Progenitor cell of endocrine pancreas (in vitro differentiated cells): ENCODE results near the gene DCC. TPM values are rescaled to one million over a fixed set of nuclear protein-coding genes. Genes with fewer than 3 reads are reported as not detected.

Experiments
- DNase-seq: peaks from one replicate; pipeline ENCODE4 v3.0.0; 2021; ENCODE audit warnings: low spot score; ENCODE audit not compliant: unreplicated experiment
- H3K27ac Mint-ChIP-seq: 2 replicates; pipeline ENCODE4 v1.8.0; 2021; ENCODE audit warnings: mild to moderate bottlenecking, moderate library complexity, mixed read lengths
- H3K27me3 Mint-ChIP-seq: 2 replicates; pipeline ENCODE4 v1.8.0; 2021; ENCODE audit warnings: mixed read lengths
- H3K36me3 Mint-ChIP-seq: 2 replicates; pipeline ENCODE4 v1.8.0; 2022; ENCODE audit warnings: mixed read lengths; ENCODE audit not compliant: insufficient read depth
- H3K4me1 Mint-ChIP-seq: 2 replicates; pipeline ENCODE4 v1.8.0; 2021; ENCODE audit warnings: low read depth, mixed read lengths
- H3K4me3 Mint-ChIP-seq: 2 replicates; pipeline ENCODE4 v1.8.0; 2021; ENCODE audit warnings: low read depth, mild to moderate bottlenecking, moderate library complexity, mixed read lengths
- H3K9me3 Mint-ChIP-seq: 2 replicates; pipeline ENCODE4 v1.8.0; 2021; ENCODE audit warnings: low read depth, mixed read lengths
- total RNA-seq: library from RNA; stranded (reverse); gene quantifications from 2 replicates; pipeline ENCODE4 v1.2.1, GENCODE V29; 2021
- TF ChIP-seq, protein P1 (sequence below): fragments of 200-600 bp; sonication (generic); IDR thresholded peaks from one replicate; pipeline ENCODE4 v1.5.0; 2021; ENCODE audit warnings: antibody characterized with exemption, mild to moderate bottlenecking; ENCODE audit not compliant: unreplicated experiment

Gene DCC
- total RNA-seq, 1 donor from 2014 or later: 8.4 TPM

- Mint-ChIP-seq H3K27ac (no peak overlapping the region), H3K4me1 (peaks cover 2% of the 10 kb centered on the region), H3K4me3 (no peak overlapping the region), H3K9me3 (no peaks in the 10 kb centered on the region), H3K36me3 (no peaks in the 10 kb centered on the region), H3K27me3 (no peaks in the 10 kb centered on the region)
- no peak for DNase-seq
- TF ChIP-seq, protein P1, sequence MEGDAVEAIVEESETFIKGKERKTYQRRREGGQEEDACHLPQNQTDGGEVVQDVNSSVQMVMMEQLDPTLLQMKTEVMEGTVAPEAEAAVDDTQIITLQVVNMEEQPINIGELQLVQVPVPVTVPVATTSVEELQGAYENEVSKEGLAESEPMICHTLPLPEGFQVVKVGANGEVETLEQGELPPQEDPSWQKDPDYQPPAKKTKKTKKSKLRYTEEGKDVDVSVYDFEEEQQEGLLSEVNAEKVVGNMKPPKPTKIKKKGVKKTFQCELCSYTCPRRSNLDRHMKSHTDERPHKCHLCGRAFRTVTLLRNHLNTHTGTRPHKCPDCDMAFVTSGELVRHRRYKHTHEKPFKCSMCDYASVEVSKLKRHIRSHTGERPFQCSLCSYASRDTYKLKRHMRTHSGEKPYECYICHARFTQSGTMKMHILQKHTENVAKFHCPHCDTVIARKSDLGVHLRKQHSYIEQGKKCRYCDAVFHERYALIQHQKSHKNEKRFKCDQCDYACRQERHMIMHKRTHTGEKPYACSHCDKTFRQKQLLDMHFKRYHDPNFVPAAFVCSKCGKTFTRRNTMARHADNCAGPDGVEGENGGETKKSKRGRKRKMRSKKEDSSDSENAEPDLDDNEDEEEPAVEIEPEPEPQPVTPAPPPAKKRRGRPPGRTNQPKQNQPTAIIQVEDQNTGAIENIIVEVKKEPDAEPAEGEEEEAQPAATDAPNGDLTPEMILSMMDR: no peak
Measured at GRCh38 chr18:53219853-53220252, 879.9 kb downstream of the DCC start.

DNA sequence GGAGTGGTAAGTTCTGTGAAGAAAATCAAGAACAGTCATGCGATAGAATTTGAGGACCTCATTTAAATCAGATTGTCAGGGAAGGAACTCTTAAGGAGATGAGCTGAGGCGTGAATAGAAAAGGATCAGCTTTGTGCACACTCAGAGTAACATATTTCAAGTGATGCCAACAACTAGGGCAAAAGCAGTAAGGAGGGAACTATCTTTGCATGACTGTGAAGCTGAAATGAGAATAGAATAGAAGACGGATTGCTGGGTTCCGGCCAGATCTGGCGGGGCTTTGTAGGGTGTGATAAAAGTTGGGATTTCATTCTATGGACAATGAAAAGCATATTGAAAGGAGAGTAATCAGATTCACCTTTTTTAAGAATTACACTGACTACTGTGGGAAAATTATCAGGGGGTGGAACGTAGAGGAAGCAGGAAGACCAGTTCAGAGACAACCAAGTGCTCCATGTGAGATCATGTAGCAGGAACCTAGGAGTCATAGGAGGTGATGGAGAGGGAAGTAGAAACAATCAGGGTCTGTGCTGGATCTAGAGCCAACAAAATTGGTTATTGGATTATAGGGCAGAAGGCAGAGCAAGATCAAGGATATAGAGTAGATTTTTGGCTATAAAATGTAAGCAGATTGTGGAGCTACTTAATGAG lies 884.3 kb downstream of the DCC start:
- Mint-ChIP-seq H3K27ac (no peak overlapping the region), H3K4me1 (peaks cover 2% of the 10 kb centered on the region), H3K27me3 (no peaks in the 10 kb centered on the region), H3K36me3 (no peaks in the 10 kb centered on the region), H3K4me3 (no peak overlapping the region), H3K9me3 (no peaks in the 10 kb centered on the region)
- TF ChIP-seq, protein P1: no peak
- no peak for DNase-seq

DNA sequence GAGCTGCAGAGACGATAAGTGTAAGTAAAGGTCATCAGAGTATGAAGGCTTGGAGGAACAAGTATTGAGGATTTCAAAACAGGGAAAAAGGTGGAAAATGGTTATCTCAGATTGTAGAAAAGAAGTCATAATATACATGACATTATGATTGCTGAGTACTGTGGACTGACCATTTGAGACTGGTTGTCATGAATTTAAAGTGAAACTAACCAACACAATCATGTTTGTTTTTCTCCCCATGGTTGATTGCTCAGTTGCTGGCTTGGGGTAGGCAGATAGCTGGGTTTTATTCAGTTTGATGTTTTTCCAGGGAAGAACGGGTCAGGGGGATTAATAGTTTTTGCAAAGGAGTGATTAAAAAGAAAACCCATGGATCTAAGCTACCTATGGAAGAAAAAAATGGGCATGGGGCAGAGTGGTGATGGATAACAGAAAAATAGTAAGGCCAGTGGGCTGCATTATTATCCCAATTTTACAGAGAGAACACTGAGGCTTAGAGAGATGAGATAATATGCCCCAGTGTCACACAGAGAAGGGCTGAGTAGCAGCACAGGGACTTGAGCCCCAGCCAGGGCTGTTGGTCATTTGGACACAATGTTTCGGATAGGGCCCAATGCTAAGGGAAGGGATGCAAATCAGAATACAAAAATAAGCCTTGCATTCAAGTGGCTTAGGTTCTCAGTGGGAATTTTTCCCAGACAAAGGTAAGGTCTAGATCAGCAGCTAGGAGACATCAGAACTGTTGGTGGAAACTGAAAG lies 885.7 kb downstream of the DCC start:
- H3K9me3 Mint-ChIP-seq: no peaks in the 10 kb centered on the region
- no peaks in the 10 kb centered on the region for H3K4me1 Mint-ChIP-seq
- no peak overlapping the region for H3K4me3 Mint-ChIP-seq
- no peaks in the 10 kb centered on the region for H3K27me3 Mint-ChIP-seq
- H3K27ac Mint-ChIP-seq: no peak overlapping the region
- TF ChIP-seq, protein P1: no peak
- H3K36me3 Mint-ChIP-seq: no peaks in the 10 kb centered on the region
- no peak for DNase-seq

GRCh38 chr18:53234610-53235009 lies 894.6 kb downstream of the DCC start:
- DNase-seq: no peak
- no peaks in the 10 kb centered on the region for H3K27me3 Mint-ChIP-seq
- H3K9me3 Mint-ChIP-seq: no peaks in the 10 kb centered on the region
- H3K36me3 Mint-ChIP-seq: no peaks in the 10 kb centered on the region
- no peak overlapping the region for H3K27ac Mint-ChIP-seq
- H3K4me3 Mint-ChIP-seq: no peak overlapping the region
- TF ChIP-seq, protein P1: no peak
- H3K4me1 Mint-ChIP-seq: no peaks in the 10 kb centered on the region

- no peak for DNase-seq
- H3K4me1 Mint-ChIP-seq: peaks cover 7% of the 10 kb centered on the region
- TF ChIP-seq, protein P1: no peak
- H3K27ac Mint-ChIP-seq: no peak overlapping the region
- no peak overlapping the region for H3K4me3 Mint-ChIP-seq
- H3K27me3 Mint-ChIP-seq: no peaks in the 10 kb centered on the region
- no peaks in the 10 kb centered on the region for H3K9me3 Mint-ChIP-seq
- no peaks in the 10 kb centered on the region for H3K36me3 Mint-ChIP-seq
Measured at GRCh38 chr18:53241161-53241560, 901.2 kb downstream of the DCC start.
